Measurements from ENCODE around the gene MITD1.
A peak's percentile ranks its signal among the peaks of the same experiment; 100 is the strongest.
"Not testable (repeated sequence)": the region's sequence is repeated elsewhere in the genome, so short reads cannot be mapped to it uniquely, and the experiment has no call there.

The MITD1 gene

DNA sequence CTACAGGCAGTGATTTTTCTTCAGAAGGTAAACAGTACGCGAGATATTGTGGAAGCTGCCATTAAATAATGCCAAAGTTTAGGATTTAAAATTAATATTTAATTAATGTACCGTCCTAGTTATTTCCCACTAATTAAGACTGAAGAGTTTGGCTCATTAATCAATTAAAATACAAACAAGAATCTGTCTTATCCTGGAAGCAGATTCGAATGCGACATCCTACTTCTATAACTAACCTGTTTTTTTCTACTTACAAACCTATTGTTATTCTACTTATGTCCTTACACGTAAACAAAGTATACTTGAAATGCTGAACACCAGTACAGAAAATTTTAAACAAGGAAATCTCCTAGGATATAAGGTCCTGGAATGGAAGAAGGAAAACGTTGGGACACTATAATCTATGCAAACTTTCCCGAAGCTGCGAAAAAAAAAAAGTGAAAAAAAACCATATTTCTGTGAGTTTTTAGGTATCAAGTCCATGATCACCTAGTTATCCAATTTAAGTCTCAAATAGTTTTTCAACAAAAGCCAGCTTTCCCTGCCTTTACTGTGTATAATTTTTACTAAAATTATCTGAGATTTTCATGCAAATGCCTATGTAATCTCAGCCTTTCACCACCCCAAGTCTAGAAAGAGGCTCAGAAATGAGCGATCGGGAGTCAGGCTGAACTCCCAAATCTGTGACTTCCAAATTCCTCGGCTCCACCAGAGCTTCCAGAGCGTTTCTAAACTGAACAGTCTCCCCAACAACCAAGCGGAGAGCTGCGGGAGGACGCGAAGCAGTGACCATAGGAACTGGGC is 40.6 kb downstream of the MITD1 start:
- H3K4me3 ChIP-seq (ENCODE audit: low read depth, low read length): peak overlapping the region; percentile 90
- TF ChIP-seq, protein P1, sequence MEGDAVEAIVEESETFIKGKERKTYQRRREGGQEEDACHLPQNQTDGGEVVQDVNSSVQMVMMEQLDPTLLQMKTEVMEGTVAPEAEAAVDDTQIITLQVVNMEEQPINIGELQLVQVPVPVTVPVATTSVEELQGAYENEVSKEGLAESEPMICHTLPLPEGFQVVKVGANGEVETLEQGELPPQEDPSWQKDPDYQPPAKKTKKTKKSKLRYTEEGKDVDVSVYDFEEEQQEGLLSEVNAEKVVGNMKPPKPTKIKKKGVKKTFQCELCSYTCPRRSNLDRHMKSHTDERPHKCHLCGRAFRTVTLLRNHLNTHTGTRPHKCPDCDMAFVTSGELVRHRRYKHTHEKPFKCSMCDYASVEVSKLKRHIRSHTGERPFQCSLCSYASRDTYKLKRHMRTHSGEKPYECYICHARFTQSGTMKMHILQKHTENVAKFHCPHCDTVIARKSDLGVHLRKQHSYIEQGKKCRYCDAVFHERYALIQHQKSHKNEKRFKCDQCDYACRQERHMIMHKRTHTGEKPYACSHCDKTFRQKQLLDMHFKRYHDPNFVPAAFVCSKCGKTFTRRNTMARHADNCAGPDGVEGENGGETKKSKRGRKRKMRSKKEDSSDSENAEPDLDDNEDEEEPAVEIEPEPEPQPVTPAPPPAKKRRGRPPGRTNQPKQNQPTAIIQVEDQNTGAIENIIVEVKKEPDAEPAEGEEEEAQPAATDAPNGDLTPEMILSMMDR (conservative IDR thresholded peaks at IDR 0.05; ENCODE audit: low read depth, low read length): no peak
- DNase-seq (ENCODE audit: low read depth): peak; percentile 24

DNA sequence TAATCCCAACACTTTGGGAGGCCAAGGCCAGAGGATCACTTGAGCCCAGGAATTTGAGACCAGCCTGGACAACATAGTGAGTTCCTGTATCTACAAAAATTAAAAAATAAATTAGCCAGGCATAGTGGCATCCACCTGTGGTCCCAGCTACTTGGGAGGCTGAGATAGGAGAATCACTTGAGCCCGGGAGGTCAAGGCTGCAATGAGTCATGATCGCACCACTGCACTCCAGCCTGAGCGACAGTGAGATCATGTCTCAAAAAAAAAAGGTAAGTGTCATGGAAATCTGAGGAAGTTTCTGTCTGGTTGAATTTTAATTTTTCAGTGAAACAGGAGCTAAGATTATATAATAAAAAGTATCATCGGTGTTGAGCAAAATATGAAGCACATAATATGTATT is 41.9 kb downstream of the MITD1 start:
- H3K4me3 ChIP-seq (ENCODE audit: low read depth, low read length): no peak overlapping the region
- no peak for DNase-seq (ENCODE audit: low read depth)
- TF ChIP-seq, protein P1 (conservative IDR thresholded peaks at IDR 0.05; ENCODE audit: low read depth, low read length): no peak

DNA sequence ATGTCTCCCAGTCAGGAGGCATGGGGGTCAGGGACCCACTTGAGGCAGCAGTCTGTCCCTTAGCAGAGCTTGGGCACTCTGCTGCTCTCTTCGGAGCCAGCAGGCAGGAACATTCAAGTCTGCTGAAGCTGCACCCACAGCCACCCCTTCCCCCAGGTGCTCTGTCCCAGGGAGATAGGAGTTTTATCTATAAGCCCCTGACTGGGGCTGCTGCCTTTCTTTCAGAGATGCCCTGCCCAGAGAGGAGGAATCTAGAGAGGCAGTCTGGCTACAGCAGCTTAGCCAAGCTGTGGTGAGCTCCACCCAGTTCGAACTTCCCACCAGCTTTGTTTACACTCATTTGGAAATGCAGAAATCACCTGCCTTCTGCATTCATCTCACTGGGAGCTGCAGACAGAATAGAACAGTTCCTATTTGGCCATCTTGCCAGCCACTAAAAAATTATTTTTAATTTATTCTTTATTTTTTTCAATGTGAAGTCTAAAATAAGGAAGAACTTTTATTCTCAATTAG is 45.8 kb downstream of the MITD1 start:
- not testable (repeated sequence) for DNase-seq (ENCODE audit: low read depth); H3K4me3 ChIP-seq (ENCODE audit: low read depth, low read length)

DNA sequence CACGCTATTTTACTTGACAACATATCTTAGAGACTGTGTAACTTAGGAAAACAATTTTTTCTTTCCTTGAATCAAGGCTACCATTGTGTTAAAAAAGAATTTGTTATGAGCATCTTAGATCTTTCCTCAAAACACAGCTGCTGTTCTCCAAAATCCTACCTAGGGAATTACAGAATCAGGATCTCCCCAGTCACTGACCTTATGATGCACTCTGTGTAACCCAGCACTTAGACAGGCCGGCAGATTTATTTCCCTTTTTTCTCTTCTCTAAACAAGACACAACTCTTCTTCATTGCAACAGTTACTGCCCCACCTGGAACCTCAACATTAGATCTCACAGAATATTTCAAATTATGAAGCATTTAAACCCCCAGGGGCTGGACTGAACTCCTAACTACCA is 52.9 kb downstream of the MITD1 start:
- H3K4me3 ChIP-seq (ENCODE audit: low read depth, low read length): no peak overlapping the region
- TF ChIP-seq, protein P1 (conservative IDR thresholded peaks at IDR 0.05; ENCODE audit: low read depth, low read length): no peak
- no peak for DNase-seq (ENCODE audit: low read depth)

Measured in choroid plexus epithelial cell (primary cell).